ENCODE data around the gene CPT2.

GRCh38 chr1:53262000-53262399 lies 65.4 kb downstream of the CPT2 start:
- TF ChIP-seq CTCF (IDR thresholded peaks at IDR 0.05; ENCODE audit: low read depth, low read length, missing input control): no peak
- no peak for TF ChIP-seq GABPA (IDR thresholded peaks at IDR 0.05 in 1 of 2, conservative IDR thresholded peaks at IDR 0.05 in 1 of 2)

Measured in liver (tissue), 3 donors.